GM23338 (cell line): Measurements from ENCODE around the gene TMEM271. TPM values are rescaled to one million over a fixed set of nuclear protein-coding genes. Genes with fewer than 3 reads are reported as not detected.
"Not testable (repeated sequence)": the region's sequence is repeated elsewhere in the genome, so short reads cannot be mapped to it uniquely, and the experiment has no call there.

Source experiments
- ATAC-seq: fragments of 200-7000 bp; cut with Tn5 transposase; 3 replicates; pipeline ENCODE4 v1.9.1; 2020
- DNase-seq: peaks from one replicate; pipeline ENCODE4 v3.0.0-alpha.2; 2015; ENCODE audit warnings: low spot score
- H2AFZ ChIP-seq: fragments of 200-600 bp; sonication (generic); 2 replicates; pipeline ENCODE4 v1.8.0; 2016; ENCODE audit warnings: antibody characterized with exemption, mild to moderate bottlenecking, moderate library complexity
- H3F3A ChIP-seq: fragments of 200-600 bp; sonication (generic); replicated peaks from 2 replicates; pipeline ENCODE4 v1.8.0; 2017; ENCODE audit warnings: antibody characterized with exemption, mixed run types, low read depth
- H3K27ac ChIP-seq: fragments of 200-600 bp; sonication (generic); 2 replicates; pipeline ENCODE4 v1.6.1; 2016; ENCODE audit warnings: low read depth
- H3K27me3 ChIP-seq: fragments of 200-600 bp; sonication (generic); 2 replicates; pipeline ENCODE4 v1.8.0; 2016; ENCODE audit warnings: mild to moderate bottlenecking, mixed run types, moderate library complexity; ENCODE audit not compliant: insufficient read depth
- H3K36me3 ChIP-seq: fragments of 200-600 bp; sonication (generic); 2 replicates; pipeline ENCODE4 v1.8.0; 2016; ENCODE audit warnings: mild to moderate bottlenecking; ENCODE audit not compliant: insufficient read depth
- H3K4me1 ChIP-seq: fragments of 200-600 bp; sonication (generic); 2 replicates; pipeline ENCODE4 v1.8.0; 2016; ENCODE audit warnings: mild to moderate bottlenecking, moderate library complexity; ENCODE audit not compliant: insufficient read depth
- H3K4me2 ChIP-seq: fragments of 200-600 bp; sonication (generic); 2 replicates; pipeline ENCODE4 v1.7.1; 2017; ENCODE audit warnings: mixed run types
- H3K4me3 ChIP-seq: fragments of 200-600 bp; sonication (generic); 2 replicates; pipeline ENCODE4 v1.6.1; 2016; ENCODE audit warnings: mixed run types
- H3K79me2 ChIP-seq: fragments of 200-600 bp; sonication (generic); replicated peaks from 2 replicates; pipeline ENCODE4 v1.8.0; 2017; ENCODE audit warnings: mild to moderate bottlenecking; ENCODE audit not compliant: insufficient read depth
- H3K9me2 ChIP-seq: fragments of 200-600 bp; sonication (generic); 2 replicates; pipeline ENCODE4 v1.8.0; 2017; ENCODE audit not compliant: insufficient read depth
- H4K20me1 ChIP-seq: fragments of 200-600 bp; sonication (generic); replicated peaks from 2 replicates; pipeline ENCODE4 v1.8.0; 2017; ENCODE audit warnings: mild to moderate bottlenecking; ENCODE audit not compliant: insufficient read depth
- H3K27ac Mint-ChIP-seq: 2 replicates; pipeline ENCODE4 v1.8.0; 2020; ENCODE audit warnings: inconsistent platforms, mild to moderate bottlenecking, moderate library complexity, mixed read lengths
- H3K27me3 Mint-ChIP-seq: 3 replicates; pipeline ENCODE4 v1.8.0; 2022; ENCODE audit warnings: low read depth, mild to moderate bottlenecking, moderate library complexity, mixed read lengths, inconsistent platforms; ENCODE audit not compliant: insufficient read depth, poor library complexity
- H3K36me3 Mint-ChIP-seq: 3 replicates; pipeline ENCODE4 v1.8.0; 2021; ENCODE audit warnings: low read depth, mild to moderate bottlenecking, inconsistent platforms, moderate library complexity, mixed read lengths
- H3K4me1 Mint-ChIP-seq: 3 replicates; pipeline ENCODE4 v1.8.0; 2020; ENCODE audit warnings: mild to moderate bottlenecking, inconsistent platforms, mixed read lengths
- H3K4me3 Mint-ChIP-seq: 3 replicates; pipeline ENCODE4 v1.8.0; 2021; ENCODE audit warnings: moderate library complexity, mild to moderate bottlenecking, inconsistent platforms, mixed read lengths
- H3K9me3 Mint-ChIP-seq: 3 replicates; pipeline ENCODE4 v1.8.0; 2020; ENCODE audit warnings: moderate library complexity, mild to moderate bottlenecking, inconsistent platforms, mixed read lengths
- CREB1 ChIP-seq: fragments of 250-450 bp; sonication (Bioruptor Pico); IDR thresholded peaks from 2 replicates; pipeline ENCODE4 v1.5.0; 2020; ENCODE audit warnings: low read depth, mild to moderate bottlenecking, moderate library complexity
- CTCF ChIP-seq, 2 experiments: fragments of 200-600 bp in 1 of 2; sonication (generic) in 1 of 2; conservative IDR thresholded peaks; 2 replicates each; pipeline versions ENCODE4 v1.5.1 to v1.6.1; 2016 to 2017; ENCODE audit warnings: antibody characterized with exemption in 2 of 2, low read depth in 2 of 2, mild to moderate bottlenecking in 2 of 2, moderate library complexity in 1 of 2
- JUNB ChIP-seq: IDR thresholded peaks from one replicate; pipeline ENCODE4 v1.6.1; 2016; ENCODE audit warnings: antibody characterized with exemption; ENCODE audit not compliant: unreplicated experiment
- NANOG ChIP-seq: IDR thresholded peaks from 2 replicates; pipeline ENCODE4 v1.6.1; 2016; ENCODE audit warnings: antibody characterized with exemption, borderline replicate concordance
- POLR2AphosphoS5 ChIP-seq: IDR thresholded peaks from 2 replicates; pipeline ENCODE4 v1.6.1; 2016; ENCODE audit warnings: antibody characterized with exemption, low read depth
- STAT1 ChIP-seq: IDR thresholded peaks from one replicate; pipeline ENCODE4 v1.6.1; 2016; ENCODE audit warnings: antibody characterized with exemption; ENCODE audit not compliant: unreplicated experiment
- ZNF331 ChIP-seq: fragments of 250-450 bp; sonication (Bioruptor Pico); IDR thresholded peaks from 2 replicates; pipeline ENCODE4 v1.5.0; 2020; ENCODE audit warnings: low read depth, mild to moderate bottlenecking, moderate library complexity
- ZNF462 ChIP-seq: fragments of 250-450 bp; sonication (Bioruptor Pico); IDR thresholded peaks from 2 replicates; pipeline ENCODE4 v1.5.0; 2020; ENCODE audit warnings: mild to moderate bottlenecking, moderate library complexity
- polyA plus RNA-seq: library from polyadenylated mRNA; unstranded; fragments of >200 nt; fragmentation: Nextera tagmentation; extraction: Ambion mirVana; gene quantifications from 2 replicates; pipeline ENCODE4 v1.2.1, GENCODE V29; 2016
- total RNA-seq: library from RNA; depleted of rRNA; stranded (reverse); fragments of >200 nt; shearing (Covaris generic); gene quantifications from 2 replicates; pipeline ENCODE4 v1.2.3, GENCODE V29; 2014

Gene TMEM271
- total and polyA plus RNA-seq, 2 experiments from 2014 or later: 0.11 TPM; not detected in 1

GRCh38 chr4:555566-556275 is 20.4 kb downstream of the TMEM271 start:
- TF ChIP-seq CTCF (conservative IDR thresholded peaks at IDR 0.05; ENCODE audit: low read depth in 2 of 2): no peak
- no peak for TF ChIP-seq ZNF462 (CRISPR knock-in tag)
- no peak for TF ChIP-seq POLR2AphosphoS5
- TF ChIP-seq STAT1: no peak
- TF ChIP-seq ZNF331: no peak
- TF ChIP-seq CREB1: no peak
- no peak for TF ChIP-seq NANOG
- no peak for TF ChIP-seq JUNB
- no peak overlapping the region for H2AFZ ChIP-seq
- H3K27me3 ChIP-seq: 0 out of 2 replicates have a peak, but pooled peaks cover 3% of the 10 kb centered on the region
- H4K20me1 ChIP-seq: no peaks in the 10 kb centered on the region
- H3K79me2 ChIP-seq: no peaks in the 10 kb centered on the region
- no peaks in the 10 kb centered on the region for H3K4me1 Mint-ChIP-seq
- H3K4me2 ChIP-seq: no peak overlapping the region
- no peak overlapping the region for H3K4me3 Mint-ChIP-seq
- H3F3A ChIP-seq: no peaks in the 10 kb centered on the region
- H3K9me3 Mint-ChIP-seq: peaks cover 45% of the 10 kb centered on the region
- no peak overlapping the region for H3K4me3 ChIP-seq
- no peak for ATAC-seq
- peaks cover 7% of the 10 kb centered on the region for H3K27me3 Mint-ChIP-seq
- H3K9me2 ChIP-seq: no peaks in the 10 kb centered on the region
- H3K27ac Mint-ChIP-seq: no peak overlapping the region
- H3K36me3 Mint-ChIP-seq: no peaks in the 10 kb centered on the region; the same call in 2 of the 3 replicates
- no peaks in the 10 kb centered on the region for H3K4me1 ChIP-seq
- H3K27ac ChIP-seq: no peak overlapping the region
- DNase-seq: no peak
- H3K36me3 ChIP-seq: 0 out of 2 replicates have a peak, but pooled peaks cover 4% of the 10 kb centered on the region

- H3K4me1 ChIP-seq, H3K4me3 Mint-ChIP-seq, H3K9me2 ChIP-seq, H3K4me1 Mint-ChIP-seq, H3K27ac ChIP-seq, ATAC-seq, H4K20me1 ChIP-seq, H3F3A ChIP-seq, H3K27me3 Mint-ChIP-seq, H3K36me3 ChIP-seq, H3K4me2 ChIP-seq, H3K36me3 Mint-ChIP-seq, H3K27me3 ChIP-seq, H3K27ac Mint-ChIP-seq, H2AFZ ChIP-seq, H3K79me2 ChIP-seq, DNase-seq, H3K4me3 ChIP-seq: not testable (repeated sequence)
- peaks cover 42% of the 10 kb centered on the region for H3K9me3 Mint-ChIP-seq
Measured at GRCh38 chr4:554793-555320, 21.2 kb downstream of the TMEM271 start.
